ENCODE measurements around the gene CLCN6.

CLCN6 gene

GRCh38 chr1:11885916-11886315 lies 79.9 kb downstream of the CLCN6 start:
- ChIA-PET POLR2A (no interaction called here), CTCF (no interaction called here)
- no peak for DNase-seq (ENCODE audit: low read depth, low spot score)
- no peak for TF ChIP-seq CTCF (IDR thresholded peaks at IDR 0.05; ENCODE audit: insufficient read depth, low read length, missing control alignments)
- H3K4me3 ChIP-seq (ENCODE audit: low read depth, low read length) = no peak overlapping the region

- DNase-seq (ENCODE audit: low read depth, low spot score) = no peak
- ChIA-PET CTCF (interaction anchor here (1.2 to 1.3 kb wide), 2 partner anchors 7 to 33 kb away, joined by 3 read pairs; no protein-coding TSS in a partner anchor), POLR2A (interaction anchor here (1.1 kb wide), 1 partner anchor 21 kb away, joined by 3 read pairs; no protein-coding TSS in a partner anchor)
- no peak overlapping the region for H3K4me3 ChIP-seq (ENCODE audit: low read depth, low read length)
- no peak for TF ChIP-seq CTCF (IDR thresholded peaks at IDR 0.05; ENCODE audit: insufficient read depth, low read length, missing control alignments)
Measured at GRCh38 chr1:11886986-11887665, 81.1 kb downstream of the CLCN6 start.

- no peak for TF ChIP-seq CTCF (IDR thresholded peaks at IDR 0.05; ENCODE audit: insufficient read depth, low read length, missing control alignments)
- no peak overlapping the region for H3K4me3 ChIP-seq (ENCODE audit: low read depth, low read length)
- ChIA-PET POLR2A (interaction anchor here (1.1 kb wide), 1 partner anchor 20 kb away, joined by 3 read pairs; no protein-coding TSS in a partner anchor), CTCF (interaction anchor here (1.2 to 1.3 kb wide), 2 partner anchors 8 to 34 kb away, joined by 3 read pairs; no protein-coding TSS in a partner anchor)
- DNase-seq (ENCODE audit: low read depth, low spot score) = no peak
Measured at GRCh38 chr1:11887666-11888007, 81.6 kb downstream of the CLCN6 start.

GRCh38 chr1:11888206-11888876 lies 82.3 kb downstream of the CLCN6 start:
- ChIA-PET POLR2A (interaction anchor here (1.1 kb wide), 1 partner anchor 19 kb away, joined by 3 read pairs; no protein-coding TSS in a partner anchor), CTCF (interaction anchor here (1.3 kb wide), 1 partner anchor 9 kb away, joined by 3 read pairs; no protein-coding TSS in a partner anchor)
- no peak for DNase-seq (ENCODE audit: low read depth, low spot score)
- TF ChIP-seq CTCF (IDR thresholded peaks at IDR 0.05; ENCODE audit: insufficient read depth, low read length, missing control alignments) = no peak
- H3K4me3 ChIP-seq (ENCODE audit: low read depth, low read length) = no peak overlapping the region

- no peak overlapping the region for H3K4me3 ChIP-seq (ENCODE audit: low read depth, low read length)
- ChIA-PET POLR2A (no interaction called here), CTCF (no interaction called here)
- TF ChIP-seq CTCF (IDR thresholded peaks at IDR 0.05; ENCODE audit: insufficient read depth, low read length, missing control alignments) = no peak
- DNase-seq (ENCODE audit: low read depth, low spot score) = no peak
Measured at GRCh38 chr1:11888877-11889208, 82.9 kb downstream of the CLCN6 start.

GRCh38 chr1:11891433-11892186 lies 85.6 kb downstream of the CLCN6 start:
- DNase-seq (ENCODE audit: low read depth, low spot score) = no peak
- CTCF ChIA-PET = interaction anchor here (0.9 to 5.0 kb wide), 7 partner anchors 11 to 854 kb away, joined by 3 to 51 read pairs (median 6); no protein-coding TSS in a partner anchor
- no peak overlapping the region for H3K4me3 ChIP-seq (ENCODE audit: low read depth, low read length)
- TF ChIP-seq CTCF (IDR thresholded peaks at IDR 0.05; ENCODE audit: insufficient read depth, low read length, missing control alignments) = no peak
- POLR2A ChIA-PET = no interaction called here

All from AG04449 (cell line).